Measurements from ENCODE around the gene CRKL. TPM values are rescaled to one million over a fixed set of nuclear protein-coding genes. Genes with fewer than 3 reads are reported as not detected.

The CRKL gene
- polyA plus RNA-seq, 4 donors: 61.4 to 71.1 (median 70.5) TPM

GRCh38 chr22:20949698-20950183 is 32.5 kb downstream of the CRKL start:
- no peak for DNase-seq (ENCODE audit: low read depth in 4 of 4, low spot score in 3 of 4)

GRCh38 chr22:20951151-20951931 is 34.1 kb downstream of the CRKL start:
- no peak for DNase-seq (ENCODE audit: low read depth in 4 of 4, low spot score in 3 of 4)

- DNase-seq (ENCODE audit: low read depth in 4 of 4, low spot score in 3 of 4): no peak
Observed at GRCh38 chr22:20951932-20952380, 34.7 kb downstream of the CRKL start.

GRCh38 chr22:20952544-20953341 is 35.5 kb downstream of the CRKL start:
- DNase-seq (ENCODE audit: low read depth in 4 of 4, low spot score in 3 of 4): no peak

GRCh38 chr22:20953342-20953608 is 36.1 kb downstream of the CRKL start:
- no peak for DNase-seq (ENCODE audit: low read depth in 4 of 4, low spot score in 3 of 4)

- no peak for DNase-seq (ENCODE audit: low read depth in 4 of 4, low spot score in 3 of 4)
Observed at GRCh38 chr22:20953668-20954500, 36.7 kb downstream of the CRKL start.

GRCh38 chr22:20955548-20955947 is 38.3 kb downstream of the CRKL start:
- DNase-seq (ENCODE audit: low read depth in 4 of 4, low spot score in 3 of 4): no peak

GRCh38 chr22:20956258-20957101 is 39.3 kb downstream of the CRKL start:
- no peak for DNase-seq (ENCODE audit: low read depth in 4 of 4, low spot score in 3 of 4)

GRCh38 chr22:20957102-20957682 is 40.0 kb downstream of the CRKL start:
- no peak for DNase-seq (ENCODE audit: low read depth in 4 of 4, low spot score in 3 of 4)

GRCh38 chr22:20957683-20958431 is 40.6 kb downstream of the CRKL start:
- no peak for DNase-seq (ENCODE audit: low read depth in 4 of 4, low spot score in 3 of 4)

- no peak for DNase-seq (ENCODE audit: low read depth in 4 of 4, low spot score in 3 of 4)
Observed at GRCh38 chr22:20959578-20960461, 42.6 kb downstream of the CRKL start.

- DNase-seq (ENCODE audit: low read depth in 4 of 4, low spot score in 3 of 4): no peak
Observed at GRCh38 chr22:20960609-20961008, 43.4 kb downstream of the CRKL start.

- DNase-seq (ENCODE audit: low read depth in 4 of 4, low spot score in 3 of 4): no peak
Observed at GRCh38 chr22:20962491-20962945, 45.3 kb downstream of the CRKL start.

- no peak for DNase-seq (ENCODE audit: low read depth in 4 of 4, low spot score in 3 of 4)
Observed at GRCh38 chr22:20963201-20964052, 46.2 kb downstream of the CRKL start.

GRCh38 chr22:20964090-20964798 is 47.0 kb downstream of the CRKL start:
- no peak for DNase-seq (ENCODE audit: low read depth in 4 of 4, low spot score in 3 of 4)

- no peak for DNase-seq (ENCODE audit: low read depth in 4 of 4, low spot score in 3 of 4)
Observed at GRCh38 chr22:20964799-20965103, 47.5 kb downstream of the CRKL start.

Measured in right renal pelvis (tissue), 4 donors.